ENCODE results near the gene OR2K2.

- no peak for TF ChIP-seq EP300 (IDR thresholded peaks at IDR 0.05)
- TF ChIP-seq CTCF (IDR thresholded peaks at IDR 0.05) = no peak
- no peak for TF ChIP-seq NR3C1 (IDR thresholded peaks at IDR 0.05)
- TF ChIP-seq JUNB (IDR thresholded peaks at IDR 0.05) = no peak
- TF ChIP-seq POLR2A (IDR thresholded peaks at IDR 0.05; ENCODE audit: low read length) = no peak
- no peak for TF ChIP-seq ZNF302 (CRISPR knock-in tag; IDR thresholded peaks at IDR 0.05)
- TF ChIP-seq MAX (IDR thresholded peaks at IDR 0.05) = no peak
- no peak for TF ChIP-seq CBX8 (IDR thresholded peaks at IDR 0.05)
- TF ChIP-seq ELK1 (IDR thresholded peaks at IDR 0.05; ENCODE audit: low read depth, low read length) = no peak
- TF ChIP-seq ESRRA (IDR thresholded peaks at IDR 0.05; ENCODE audit: borderline replicate concordance, low read length) = no peak
- no peak for TF ChIP-seq MYC (IDR thresholded peaks at IDR 0.05; ENCODE audit: borderline replicate concordance, low read length)
- no peak for TF ChIP-seq RCOR1 (IDR thresholded peaks at IDR 0.05; ENCODE audit: low read depth, low read length)
- TF ChIP-seq, protein P1, sequence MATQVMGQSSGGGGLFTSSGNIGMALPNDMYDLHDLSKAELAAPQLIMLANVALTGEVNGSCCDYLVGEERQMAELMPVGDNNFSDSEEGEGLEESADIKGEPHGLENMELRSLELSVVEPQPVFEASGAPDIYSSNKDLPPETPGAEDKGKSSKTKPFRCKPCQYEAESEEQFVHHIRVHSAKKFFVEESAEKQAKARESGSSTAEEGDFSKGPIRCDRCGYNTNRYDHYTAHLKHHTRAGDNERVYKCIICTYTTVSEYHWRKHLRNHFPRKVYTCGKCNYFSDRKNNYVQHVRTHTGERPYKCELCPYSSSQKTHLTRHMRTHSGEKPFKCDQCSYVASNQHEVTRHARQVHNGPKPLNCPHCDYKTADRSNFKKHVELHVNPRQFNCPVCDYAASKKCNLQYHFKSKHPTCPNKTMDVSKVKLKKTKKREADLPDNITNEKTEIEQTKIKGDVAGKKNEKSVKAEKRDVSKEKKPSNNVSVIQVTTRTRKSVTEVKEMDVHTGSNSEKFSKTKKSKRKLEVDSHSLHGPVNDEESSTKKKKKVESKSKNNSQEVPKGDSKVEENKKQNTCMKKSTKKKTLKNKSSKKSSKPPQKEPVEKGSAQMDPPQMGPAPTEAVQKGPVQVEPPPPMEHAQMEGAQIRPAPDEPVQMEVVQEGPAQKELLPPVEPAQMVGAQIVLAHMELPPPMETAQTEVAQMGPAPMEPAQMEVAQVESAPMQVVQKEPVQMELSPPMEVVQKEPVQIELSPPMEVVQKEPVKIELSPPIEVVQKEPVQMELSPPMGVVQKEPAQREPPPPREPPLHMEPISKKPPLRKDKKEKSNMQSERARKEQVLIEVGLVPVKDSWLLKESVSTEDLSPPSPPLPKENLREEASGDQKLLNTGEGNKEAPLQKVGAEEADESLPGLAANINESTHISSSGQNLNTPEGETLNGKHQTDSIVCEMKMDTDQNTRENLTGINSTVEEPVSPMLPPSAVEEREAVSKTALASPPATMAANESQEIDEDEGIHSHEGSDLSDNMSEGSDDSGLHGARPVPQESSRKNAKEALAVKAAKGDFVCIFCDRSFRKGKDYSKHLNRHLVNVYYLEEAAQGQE (IDR thresholded peaks at IDR 0.05) = no peak
- TF ChIP-seq MAZ (IDR thresholded peaks at IDR 0.05; ENCODE audit: borderline replicate concordance, low read depth, low read length) = no peak
These were observed 29.8 kb downstream of the OR2K2 start for GRCh38 chr9:111300140-111300735.
